Measurements from ENCODE around the gene PRKG2. TPM values are rescaled to one million over a fixed set of nuclear protein-coding genes. Genes with fewer than 3 reads are reported as not detected.

Gene PRKG2
- total RNA-seq, 1 donor from 2014 or later: not detected

DNA sequence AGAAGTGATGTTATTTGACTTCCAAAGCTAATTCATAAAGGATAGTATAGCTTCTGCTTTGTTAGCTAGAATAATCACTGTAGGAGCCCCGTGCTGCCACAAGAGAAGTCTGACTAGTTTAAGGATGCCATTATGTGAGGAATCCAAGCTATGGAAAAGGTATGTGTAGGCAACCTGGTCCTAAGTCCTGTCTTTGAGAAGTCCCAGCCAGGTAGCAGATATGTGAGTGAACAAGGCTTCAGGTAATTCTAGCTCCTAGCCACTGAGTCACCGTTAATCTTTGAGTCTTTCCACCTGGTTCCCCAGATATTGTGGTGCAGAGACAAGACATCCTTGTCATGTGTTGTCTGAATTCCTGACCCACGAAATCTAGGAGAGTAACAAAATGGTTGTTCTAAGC, 129.0 kb downstream of the PRKG2 start:
- no peak overlapping the region for H3K4me3 Mint-ChIP-seq (ENCODE audit: unreplicated experiment)
- no peaks in the 10 kb centered on the region for H3K27me3 Mint-ChIP-seq (ENCODE audit: unreplicated experiment)
- no peaks in the 10 kb centered on the region for H3K36me3 Mint-ChIP-seq (ENCODE audit: unreplicated experiment)
- TF ChIP-seq, protein P1, sequence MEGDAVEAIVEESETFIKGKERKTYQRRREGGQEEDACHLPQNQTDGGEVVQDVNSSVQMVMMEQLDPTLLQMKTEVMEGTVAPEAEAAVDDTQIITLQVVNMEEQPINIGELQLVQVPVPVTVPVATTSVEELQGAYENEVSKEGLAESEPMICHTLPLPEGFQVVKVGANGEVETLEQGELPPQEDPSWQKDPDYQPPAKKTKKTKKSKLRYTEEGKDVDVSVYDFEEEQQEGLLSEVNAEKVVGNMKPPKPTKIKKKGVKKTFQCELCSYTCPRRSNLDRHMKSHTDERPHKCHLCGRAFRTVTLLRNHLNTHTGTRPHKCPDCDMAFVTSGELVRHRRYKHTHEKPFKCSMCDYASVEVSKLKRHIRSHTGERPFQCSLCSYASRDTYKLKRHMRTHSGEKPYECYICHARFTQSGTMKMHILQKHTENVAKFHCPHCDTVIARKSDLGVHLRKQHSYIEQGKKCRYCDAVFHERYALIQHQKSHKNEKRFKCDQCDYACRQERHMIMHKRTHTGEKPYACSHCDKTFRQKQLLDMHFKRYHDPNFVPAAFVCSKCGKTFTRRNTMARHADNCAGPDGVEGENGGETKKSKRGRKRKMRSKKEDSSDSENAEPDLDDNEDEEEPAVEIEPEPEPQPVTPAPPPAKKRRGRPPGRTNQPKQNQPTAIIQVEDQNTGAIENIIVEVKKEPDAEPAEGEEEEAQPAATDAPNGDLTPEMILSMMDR (IDR thresholded peaks at IDR 0.05): no peak
- no peak for DNase-seq (ENCODE audit: extremely low spot score, unreplicated experiment)
- H3K27ac Mint-ChIP-seq (ENCODE audit: unreplicated experiment): no peak overlapping the region
- H3K9me3 Mint-ChIP-seq (ENCODE audit: unreplicated experiment): no peaks in the 10 kb centered on the region
- no peaks in the 10 kb centered on the region for H3K4me1 Mint-ChIP-seq (ENCODE audit: unreplicated experiment)

DNA sequence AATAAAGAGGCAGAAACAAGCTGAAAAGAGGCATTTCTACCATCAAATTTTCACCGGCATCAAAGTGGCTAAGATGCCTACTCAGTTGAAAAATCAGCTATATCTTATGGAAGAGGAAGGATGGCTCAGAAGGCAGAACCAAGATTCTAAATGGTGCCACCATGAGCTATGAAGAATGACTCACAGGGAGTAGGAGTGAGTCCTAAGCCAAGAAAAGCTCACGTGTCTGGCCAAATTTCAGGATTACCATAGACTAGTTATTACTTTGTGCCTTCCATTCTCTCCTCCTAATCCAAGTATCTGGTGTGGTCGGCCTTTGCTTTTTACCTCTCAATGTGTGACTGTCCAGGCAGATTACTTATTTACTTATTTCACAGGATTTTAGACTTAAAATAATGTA, 129.7 kb downstream of the PRKG2 start:
- no peaks in the 10 kb centered on the region for H3K36me3 Mint-ChIP-seq (ENCODE audit: unreplicated experiment)
- no peaks in the 10 kb centered on the region for H3K9me3 Mint-ChIP-seq (ENCODE audit: unreplicated experiment)
- DNase-seq (ENCODE audit: extremely low spot score, unreplicated experiment): no peak
- H3K27ac Mint-ChIP-seq (ENCODE audit: unreplicated experiment): no peak overlapping the region
- TF ChIP-seq, protein P1 (IDR thresholded peaks at IDR 0.05): no peak
- H3K27me3 Mint-ChIP-seq (ENCODE audit: unreplicated experiment): no peaks in the 10 kb centered on the region
- no peak overlapping the region for H3K4me3 Mint-ChIP-seq (ENCODE audit: unreplicated experiment)
- H3K4me1 Mint-ChIP-seq (ENCODE audit: unreplicated experiment): no peaks in the 10 kb centered on the region

DNA sequence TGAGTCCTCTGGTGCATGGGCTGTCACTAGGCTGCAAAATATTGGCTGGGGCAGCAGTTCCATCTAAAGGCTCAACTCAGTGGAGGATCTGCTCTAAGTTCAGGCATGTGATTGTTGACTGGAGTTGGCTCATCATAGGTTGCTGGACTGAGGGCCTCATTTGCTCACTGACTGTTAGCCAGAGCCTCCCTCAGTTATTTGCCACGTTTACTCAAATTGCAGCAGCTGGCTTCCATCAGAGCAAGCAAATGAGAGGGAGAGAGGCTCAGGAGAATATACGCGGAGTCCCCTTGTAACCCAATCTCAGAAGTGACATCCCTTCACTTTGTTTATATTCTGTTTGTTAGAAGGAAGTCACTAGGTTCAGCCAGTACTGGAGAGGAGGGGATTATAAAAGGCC, 130.4 kb downstream of the PRKG2 start:
- no peak for DNase-seq (ENCODE audit: extremely low spot score, unreplicated experiment)
- no peaks in the 10 kb centered on the region for H3K27me3 Mint-ChIP-seq (ENCODE audit: unreplicated experiment)
- no peaks in the 10 kb centered on the region for H3K36me3 Mint-ChIP-seq (ENCODE audit: unreplicated experiment)
- H3K4me3 Mint-ChIP-seq (ENCODE audit: unreplicated experiment): no peak overlapping the region
- TF ChIP-seq, protein P1 (IDR thresholded peaks at IDR 0.05): no peak
- H3K27ac Mint-ChIP-seq (ENCODE audit: unreplicated experiment): no peak overlapping the region
- H3K4me1 Mint-ChIP-seq (ENCODE audit: unreplicated experiment): no peaks in the 10 kb centered on the region
- H3K9me3 Mint-ChIP-seq (ENCODE audit: unreplicated experiment): no peaks in the 10 kb centered on the region

DNA sequence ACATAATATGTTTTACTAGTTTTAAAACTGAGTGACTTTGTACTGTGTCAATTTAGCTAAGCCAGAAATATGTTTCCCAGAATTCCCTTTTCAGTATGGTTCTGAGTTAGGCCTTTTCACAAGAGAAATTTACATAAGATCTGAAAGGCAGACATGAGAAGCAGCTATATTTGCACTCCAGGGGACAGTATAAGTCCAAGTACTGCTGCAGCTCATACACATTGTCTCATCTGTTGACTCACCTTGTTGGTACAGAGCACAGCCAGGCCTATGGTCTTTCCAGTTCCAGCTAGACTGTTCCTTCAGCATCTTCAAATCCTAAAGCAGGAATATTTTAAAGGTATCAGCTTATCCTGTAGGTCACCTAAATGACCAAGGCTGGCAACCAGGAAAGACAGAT, 131.0 kb downstream of the PRKG2 start:
- Mint-ChIP-seq H3K27me3 (ENCODE audit: unreplicated experiment) (no peaks in the 10 kb centered on the region), H3K9me3 (ENCODE audit: unreplicated experiment) (no peaks in the 10 kb centered on the region), H3K4me3 (ENCODE audit: unreplicated experiment) (no peak overlapping the region), H3K27ac (ENCODE audit: unreplicated experiment) (no peak overlapping the region), H3K36me3 (ENCODE audit: unreplicated experiment) (no peaks in the 10 kb centered on the region), H3K4me1 (ENCODE audit: unreplicated experiment) (no peaks in the 10 kb centered on the region)
- no peak for DNase-seq (ENCODE audit: extremely low spot score, unreplicated experiment)
- TF ChIP-seq, protein P1 (IDR thresholded peaks at IDR 0.05): no peak

DNA sequence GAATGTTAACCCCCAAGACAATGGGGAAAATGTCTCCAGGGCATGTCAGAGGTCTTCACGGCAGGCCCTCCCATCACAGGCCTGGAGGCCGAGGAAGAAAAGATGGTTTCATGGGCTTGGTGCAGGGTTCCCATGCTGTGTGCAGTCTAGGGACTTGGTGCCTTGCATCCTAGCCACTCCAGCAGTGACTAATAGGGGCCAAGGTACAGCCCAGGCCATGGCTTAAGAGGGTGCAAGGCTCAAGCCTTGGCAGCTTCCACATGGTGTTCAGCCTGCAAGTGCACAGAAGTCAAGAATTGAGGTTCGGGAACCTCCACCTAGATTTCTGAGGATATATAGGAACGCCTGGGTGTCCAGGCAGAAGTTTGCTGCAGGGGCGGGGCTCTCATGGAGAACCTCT, 133.9 kb downstream of the PRKG2 start:
- TF ChIP-seq, protein P1 (IDR thresholded peaks at IDR 0.05): no peak
- H3K9me3 Mint-ChIP-seq (ENCODE audit: unreplicated experiment): no peaks in the 10 kb centered on the region
- peaks cover 4% of the 10 kb centered on the region for H3K27me3 Mint-ChIP-seq (ENCODE audit: unreplicated experiment)
- H3K36me3 Mint-ChIP-seq (ENCODE audit: unreplicated experiment): no peaks in the 10 kb centered on the region
- H3K4me1 Mint-ChIP-seq (ENCODE audit: unreplicated experiment): no peaks in the 10 kb centered on the region
- DNase-seq (ENCODE audit: extremely low spot score, unreplicated experiment): no peak
- no peak overlapping the region for H3K27ac Mint-ChIP-seq (ENCODE audit: unreplicated experiment)
- no peak overlapping the region for H3K4me3 Mint-ChIP-seq (ENCODE audit: unreplicated experiment)
